Stimulated activated CD4-positive, alpha-beta T cell treated with anti-CD3 and anti-CD28 coated beads, Interleukin-1b, Interleukin-23, amount 100 ng/mL, for 48 hours (primary cell): ENCODE measurements around the gene HBQ1.
"Not testable (repeated sequence)": the region's sequence is repeated elsewhere in the genome, so short reads cannot be mapped to it uniquely, and the experiment has no call there.

Source experiments
- DNase-seq: peaks from one replicate; pipeline ENCODE4 v3.0.0-alpha.2; 2020

The HBQ1 gene

DNA sequence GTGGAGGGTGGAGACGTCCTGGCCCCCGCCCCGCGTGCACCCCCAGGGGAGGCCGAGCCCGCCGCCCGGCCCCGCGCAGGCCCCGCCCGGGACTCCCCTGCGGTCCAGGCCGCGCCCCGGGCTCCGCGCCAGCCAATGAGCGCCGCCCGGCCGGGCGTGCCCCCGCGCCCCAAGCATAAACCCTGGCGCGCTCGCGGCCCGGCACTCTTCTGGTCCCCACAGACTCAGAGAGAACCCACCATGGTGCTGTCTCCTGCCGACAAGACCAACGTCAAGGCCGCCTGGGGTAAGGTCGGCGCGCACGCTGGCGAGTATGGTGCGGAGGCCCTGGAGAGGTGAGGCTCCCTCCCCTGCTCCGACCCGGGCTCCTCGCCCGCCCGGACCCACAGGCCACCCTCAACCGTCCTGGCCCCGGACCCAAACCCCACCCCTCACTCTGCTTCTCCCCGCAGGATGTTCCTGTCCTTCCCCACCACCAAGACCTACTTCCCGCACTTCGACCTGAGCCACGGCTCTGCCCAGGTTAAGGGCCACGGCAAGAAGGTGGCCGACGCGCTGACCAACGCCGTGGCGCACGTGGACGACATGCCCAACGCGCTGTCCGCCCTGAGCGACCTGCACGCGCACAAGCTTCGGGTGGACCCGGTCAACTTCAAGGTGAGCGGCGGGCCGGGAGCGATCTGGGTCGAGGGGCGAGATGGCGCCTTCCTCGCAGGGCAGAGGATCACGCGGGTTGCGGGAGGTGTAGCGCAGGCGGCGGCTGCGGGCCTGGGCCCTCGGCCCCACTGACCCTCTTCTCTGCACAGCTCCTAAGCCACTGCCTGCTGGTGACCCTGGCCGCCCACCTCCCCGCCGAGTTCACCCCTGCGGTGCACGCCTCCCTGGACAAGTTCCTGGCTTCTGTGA, 3.5 kb upstream of the HBQ1 start, which contains the start of gene HBA1:
HBA1 (plus strand) TSS at position 204 of the 906 bp plus-strand sequence; CDS start at position 241, 37 bp downstream.
- DNase-seq: not testable (repeated sequence)

DNA sequence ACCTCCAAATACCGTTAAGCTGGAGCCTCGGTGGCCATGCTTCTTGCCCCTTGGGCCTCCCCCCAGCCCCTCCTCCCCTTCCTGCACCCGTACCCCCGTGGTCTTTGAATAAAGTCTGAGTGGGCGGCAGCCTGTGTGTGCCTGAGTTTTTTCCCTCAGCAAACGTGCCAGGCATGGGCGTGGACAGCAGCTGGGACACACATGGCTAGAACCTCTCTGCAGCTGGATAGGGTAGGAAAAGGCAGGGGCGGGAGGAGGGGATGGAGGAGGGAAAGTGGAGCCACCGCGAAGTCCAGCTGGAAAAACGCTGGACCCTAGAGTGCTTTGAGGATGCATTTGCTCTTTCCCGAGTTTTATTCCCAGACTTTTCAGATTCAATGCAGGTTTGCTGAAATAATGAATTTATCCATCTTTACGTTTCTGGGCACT, 2.9 kb upstream of the HBQ1 start:
- no peak for DNase-seq

DNA sequence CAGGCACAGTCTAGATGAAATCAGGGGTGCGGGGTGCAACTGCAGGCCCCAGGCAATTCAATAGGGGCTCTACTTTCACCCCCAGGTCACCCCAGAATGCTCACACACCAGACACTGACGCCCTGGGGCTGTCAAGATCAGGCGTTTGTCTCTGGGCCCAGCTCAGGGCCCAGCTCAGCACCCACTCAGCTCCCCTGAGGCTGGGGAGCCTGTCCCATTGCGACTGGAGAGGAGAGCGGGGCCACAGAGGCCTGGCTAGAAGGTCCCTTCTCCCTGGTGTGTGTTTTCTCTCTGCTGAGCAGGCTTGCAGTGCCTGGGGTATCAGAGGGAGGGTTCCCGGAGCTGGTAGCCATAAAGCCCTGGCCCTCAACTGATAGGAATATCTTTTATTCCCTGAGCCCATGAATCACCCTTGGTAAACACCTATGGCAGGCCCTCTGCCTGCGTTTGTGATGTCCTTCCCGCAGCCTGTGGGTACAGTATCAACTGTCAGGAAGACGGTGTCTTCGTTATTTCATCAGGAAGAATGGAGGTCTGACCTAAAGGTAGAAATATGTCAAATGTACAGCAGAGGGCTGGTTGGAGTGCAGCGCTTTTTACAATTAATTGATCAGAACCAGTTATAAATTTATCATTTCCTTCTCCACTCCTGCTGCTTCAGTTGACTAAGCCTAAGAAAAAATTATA, 2.1 kb upstream of the HBQ1 start:
- no peak for DNase-seq

DNA sequence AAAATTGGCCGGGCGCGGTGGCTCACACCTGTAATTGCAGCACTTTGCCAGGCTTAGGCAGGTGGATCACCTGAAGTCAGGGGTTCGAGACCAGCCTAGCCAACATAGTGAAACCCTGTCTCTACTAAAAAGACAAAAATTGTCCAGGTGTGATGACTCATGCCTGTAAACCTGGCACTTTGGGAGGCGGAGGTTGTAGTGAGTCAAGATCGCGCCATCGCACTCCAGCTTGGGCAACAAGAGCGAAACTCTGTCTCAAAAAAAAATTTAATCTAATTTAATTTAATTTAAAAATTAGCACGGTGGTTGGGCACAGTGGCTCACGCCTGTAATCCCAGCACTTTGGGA, 1.6 kb upstream of the HBQ1 start:
- no peak for DNase-seq

DNA sequence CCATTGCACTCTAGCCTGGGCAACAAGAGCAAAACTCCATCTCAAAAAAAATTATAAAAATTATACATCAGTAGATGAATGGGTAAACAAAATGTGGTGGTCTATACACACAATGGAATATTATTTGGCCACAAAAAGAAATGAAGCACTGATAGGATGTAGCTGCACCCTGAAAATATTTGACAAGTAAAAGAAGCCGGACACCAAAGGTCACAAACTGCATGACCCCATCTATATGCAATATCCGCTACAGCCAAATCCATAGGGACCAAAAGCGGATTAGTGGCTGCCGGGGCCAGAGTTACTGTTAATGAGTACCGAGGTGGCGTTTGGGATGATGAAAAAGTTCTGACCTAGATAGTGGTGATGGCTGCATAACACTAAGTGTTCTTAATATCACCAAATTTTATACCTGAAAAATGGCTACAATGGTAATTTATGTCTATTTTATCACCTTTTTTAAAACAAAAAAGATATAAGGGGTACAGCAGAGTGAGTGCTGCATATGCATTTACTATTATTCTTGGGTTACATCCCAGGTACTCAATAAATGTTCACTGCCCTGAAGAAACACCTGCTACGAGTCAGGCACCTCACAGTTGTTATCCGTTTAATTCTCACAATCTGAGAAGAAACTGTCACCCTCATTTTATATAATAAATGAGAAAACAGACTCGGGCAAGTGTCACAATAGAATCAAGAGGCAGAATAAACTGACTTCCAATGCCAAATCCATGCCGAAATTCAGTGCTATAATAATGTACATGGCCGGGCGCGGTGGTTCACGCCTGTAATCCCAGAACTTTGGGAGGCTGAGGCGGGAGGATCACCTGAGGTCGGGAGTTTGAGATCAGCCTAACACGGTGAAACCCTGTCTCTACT, 807 bp upstream of the HBQ1 start:
- no peak for DNase-seq

DNA sequence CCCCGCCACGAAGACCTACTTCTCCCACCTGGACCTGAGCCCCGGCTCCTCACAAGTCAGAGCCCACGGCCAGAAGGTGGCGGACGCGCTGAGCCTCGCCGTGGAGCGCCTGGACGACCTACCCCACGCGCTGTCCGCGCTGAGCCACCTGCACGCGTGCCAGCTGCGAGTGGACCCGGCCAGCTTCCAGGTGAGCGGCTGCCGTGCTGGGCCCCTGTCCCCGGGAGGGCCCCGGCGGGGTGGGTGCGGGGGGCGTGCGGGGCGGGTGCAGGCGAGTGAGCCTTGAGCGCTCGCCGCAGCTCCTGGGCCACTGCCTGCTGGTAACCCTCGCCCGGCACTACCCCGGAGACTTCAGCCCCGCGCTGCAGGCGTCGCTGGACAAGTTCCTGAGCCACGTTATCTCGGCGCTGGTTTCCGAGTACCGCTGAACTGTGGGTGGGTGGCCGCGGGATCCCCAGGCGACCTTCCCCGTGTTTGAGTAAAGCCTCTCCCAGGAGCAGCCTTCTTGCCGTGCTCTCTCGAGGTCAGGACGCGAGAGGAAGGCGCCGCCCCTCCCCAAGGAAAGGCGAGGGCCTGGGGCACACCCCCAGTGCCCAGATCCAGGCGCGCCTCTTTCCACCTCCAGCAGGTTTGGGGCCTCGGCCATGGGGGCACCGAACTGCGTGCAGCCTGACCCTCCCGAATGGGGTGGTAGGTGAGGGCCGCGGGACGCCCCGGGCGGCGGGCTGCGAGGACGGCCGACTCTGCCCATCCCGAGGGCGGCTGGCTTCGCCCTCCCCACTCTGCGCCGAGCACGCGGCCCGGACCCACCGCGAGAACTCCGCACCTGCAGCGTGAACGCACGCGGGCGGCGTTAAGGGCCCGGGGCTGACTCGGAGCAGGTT, 664 bp downstream of the HBQ1 start:
- peak; percentile 86 for DNase-seq

DNA sequence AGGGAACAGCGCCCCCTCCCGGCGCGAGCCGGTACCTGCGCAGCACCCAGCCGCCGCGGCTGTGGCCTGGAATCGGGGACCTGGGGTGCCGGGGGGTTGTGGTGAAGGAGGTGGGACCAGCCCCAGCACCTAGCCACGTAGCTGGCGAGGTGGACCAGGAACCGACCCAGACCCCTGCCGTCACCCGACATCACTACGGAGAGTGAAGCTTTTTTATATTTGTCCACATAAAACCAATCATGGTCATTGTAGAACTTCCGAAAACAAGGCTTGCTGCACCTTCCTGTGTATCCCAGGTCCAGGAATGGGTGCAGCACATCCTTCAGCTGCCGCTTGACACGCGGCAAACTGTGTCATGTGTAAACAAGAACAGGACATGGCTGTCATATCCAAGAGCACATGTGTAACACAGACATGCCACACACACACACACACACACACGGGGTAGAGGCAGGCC, 1.3 kb downstream of the HBQ1 start:
- no peak for DNase-seq

DNA sequence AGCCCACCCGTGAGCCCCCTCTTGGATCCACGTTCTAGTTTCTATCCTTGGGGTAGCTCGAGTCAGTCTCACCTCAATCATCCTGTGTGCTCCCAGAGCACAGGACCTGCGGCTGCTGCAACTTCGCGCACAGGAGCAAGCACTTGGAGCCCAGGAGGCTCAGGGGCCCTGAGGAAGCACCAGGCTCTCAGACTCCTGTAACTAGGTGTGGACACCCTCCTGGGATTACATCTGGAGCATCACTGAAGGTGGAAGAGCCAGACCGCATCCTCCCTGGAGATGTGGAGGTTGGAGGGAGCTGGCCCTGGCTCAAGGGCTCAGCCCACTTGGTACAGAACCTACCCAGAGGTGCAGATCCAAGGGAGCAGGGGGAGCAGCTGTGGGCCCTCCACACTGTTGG, 2.7 kb downstream of the HBQ1 start:
- DNase-seq: no peak

DNA sequence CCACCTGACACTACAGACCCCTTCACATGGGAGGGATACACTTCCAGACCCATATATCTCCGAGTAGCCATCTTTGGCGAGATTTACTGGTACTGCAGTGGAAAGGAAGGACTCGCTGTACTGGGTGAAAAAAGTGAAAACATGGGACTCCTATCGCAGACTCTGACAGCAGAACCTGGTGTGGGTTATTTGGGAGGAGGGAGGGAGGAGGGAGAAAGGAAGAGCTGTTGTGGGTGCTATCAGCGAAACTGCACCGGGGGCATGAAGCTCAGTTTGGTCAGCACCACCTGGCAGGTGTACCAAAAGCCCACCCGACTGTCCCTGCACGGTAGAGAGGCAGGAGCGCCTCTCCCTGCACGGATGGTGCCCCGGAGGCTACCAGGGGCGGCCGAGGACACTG, 5.0 kb downstream of the HBQ1 start:
- DNase-seq: no peak

DNA sequence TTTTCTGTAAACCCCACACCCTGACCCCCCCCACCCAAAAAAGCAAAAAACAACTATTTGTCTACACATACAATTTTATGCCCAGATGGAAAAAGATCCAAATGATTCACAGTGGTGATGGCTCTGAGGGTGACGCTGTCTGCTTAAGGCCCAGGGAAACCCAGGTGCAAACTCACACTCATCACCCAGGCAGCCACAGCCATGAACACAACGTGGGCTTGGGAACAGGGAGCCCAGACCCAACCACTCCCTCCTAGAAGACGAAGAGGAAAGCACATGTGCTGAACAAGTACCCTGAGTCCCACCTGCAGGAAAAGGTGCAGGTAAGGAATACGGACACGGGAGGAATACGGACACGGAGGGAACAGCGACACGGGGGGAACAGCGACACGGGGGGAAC, 5.4 kb downstream of the HBQ1 start:
- no peak for DNase-seq

DNA sequence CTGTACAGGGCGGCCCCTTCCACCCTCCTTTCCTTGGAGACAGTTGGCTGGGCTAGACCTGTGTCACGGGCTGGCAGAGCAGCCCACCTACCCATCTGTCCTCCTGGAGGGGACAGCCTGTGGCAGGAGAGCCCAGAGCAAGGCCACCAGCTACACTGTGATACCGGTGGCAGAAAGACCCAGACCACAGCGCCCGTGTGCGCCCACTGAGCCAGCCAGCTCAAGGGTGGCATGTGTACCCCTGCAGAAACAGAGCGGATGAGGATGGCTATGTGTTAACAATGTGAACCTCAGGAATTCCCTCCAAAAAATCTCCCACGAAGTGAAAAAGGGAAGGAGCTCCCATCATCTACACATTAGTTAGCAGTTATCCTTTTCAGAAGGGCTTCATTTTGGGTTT, 7.1 kb downstream of the HBQ1 start:
- DNase-seq: no peak

DNA sequence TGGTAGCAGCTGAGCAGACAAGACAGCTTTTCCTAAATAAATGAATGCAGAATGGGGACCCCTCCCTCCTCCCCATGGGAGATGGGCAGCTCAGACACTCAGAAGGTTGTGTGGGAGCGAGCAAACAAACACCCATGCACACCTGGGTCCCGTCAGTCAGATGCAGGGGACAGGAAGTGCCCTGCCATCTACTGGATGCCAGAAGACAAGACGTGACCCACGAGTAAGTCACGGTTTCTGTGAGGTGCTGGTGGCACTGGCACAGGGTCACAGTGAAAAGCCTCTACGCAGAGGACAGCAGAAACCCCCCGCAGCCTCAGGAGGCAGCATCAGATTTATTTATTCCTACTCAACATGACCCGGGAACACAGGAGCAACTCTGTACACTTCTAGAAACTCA, 8.4 kb downstream of the HBQ1 start:
- DNase-seq: peak; percentile 23

DNA sequence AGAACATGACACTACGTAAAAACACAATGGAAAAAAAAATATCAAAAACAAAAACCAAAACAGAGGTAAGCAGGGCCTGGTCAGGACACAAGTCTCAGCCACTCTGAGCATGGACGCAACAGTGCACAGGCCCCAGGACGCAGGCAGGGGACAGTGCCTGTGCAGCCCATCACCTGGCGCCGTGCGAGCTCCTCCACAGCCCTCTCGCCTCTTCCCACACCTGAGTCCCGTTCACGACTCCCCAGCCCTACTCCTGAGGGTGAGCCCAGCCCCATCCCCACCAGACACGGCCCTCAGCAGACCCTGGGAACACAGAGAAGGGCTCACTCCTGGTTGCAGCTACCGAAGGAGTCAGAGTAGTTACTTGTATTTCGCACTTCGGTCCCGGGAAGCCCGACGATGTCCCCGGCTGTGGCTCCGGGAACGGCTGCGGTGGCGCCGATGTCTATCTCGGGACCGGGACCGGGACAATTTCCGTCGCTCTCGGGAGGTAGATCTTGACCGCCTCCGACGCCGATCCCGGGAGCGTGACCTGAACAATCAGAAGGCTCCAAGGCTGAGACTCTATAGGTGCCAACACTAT, 9.4 kb downstream of the HBQ1 start:
- no peak for DNase-seq

DNA sequence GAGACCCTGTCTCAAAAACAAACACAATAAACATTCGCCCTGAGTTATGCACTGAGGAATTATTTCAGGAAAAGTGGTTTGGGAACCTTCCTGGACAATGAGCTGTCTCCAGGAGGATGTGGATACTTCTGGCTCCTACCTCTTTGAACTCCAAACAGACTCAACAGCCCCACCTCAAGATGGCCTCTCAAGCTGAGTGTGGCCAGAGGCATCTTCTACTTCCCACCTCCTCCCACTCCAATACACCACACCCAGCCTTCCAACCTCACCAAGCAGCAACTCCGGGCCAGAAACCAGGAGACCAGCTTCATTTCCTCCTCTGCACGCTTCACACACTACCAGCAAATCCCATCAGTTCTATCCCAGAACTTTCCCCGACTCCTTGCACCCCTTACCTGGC, 11.6 kb downstream of the HBQ1 start:
- no peak for DNase-seq

DNA sequence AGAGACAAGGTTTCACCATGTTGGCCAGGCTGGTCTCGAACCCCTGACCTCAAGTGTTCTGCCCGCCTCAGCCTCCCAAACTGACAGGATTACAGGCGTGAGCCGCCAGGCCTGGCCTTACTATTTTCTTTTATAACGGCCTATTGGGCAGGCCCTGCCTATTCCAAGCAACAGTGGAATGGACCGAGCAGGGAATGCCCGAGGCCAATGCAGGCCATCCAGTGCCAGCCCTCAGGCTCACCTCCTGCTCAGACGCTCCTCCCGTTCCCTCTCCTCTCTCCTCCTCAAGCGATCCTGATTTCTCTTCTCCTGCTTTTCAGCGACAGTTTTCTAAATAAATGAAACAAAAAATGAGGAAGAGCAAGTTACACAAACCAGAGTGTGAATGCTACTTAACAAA, 12.4 kb downstream of the HBQ1 start:
- no peak for DNase-seq

DNA sequence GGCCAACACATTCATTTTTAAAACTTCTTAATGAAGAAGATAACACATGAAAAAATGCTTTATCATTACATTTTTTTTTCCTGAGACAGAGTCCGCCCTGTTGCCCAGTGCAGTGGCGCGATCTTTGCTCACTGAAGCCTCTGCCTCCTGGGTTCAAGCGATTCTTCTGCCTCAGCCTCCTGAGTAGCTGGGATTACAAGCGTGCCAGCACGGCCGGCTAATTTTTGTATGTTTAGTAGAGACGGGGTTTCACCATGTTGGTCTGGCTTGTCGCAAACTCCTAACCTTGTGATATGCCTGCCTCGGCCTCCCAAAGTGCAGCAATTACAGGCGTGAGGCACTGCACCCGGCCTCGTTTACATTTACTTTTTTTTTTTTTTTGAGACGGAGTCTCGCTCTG, 13.2 kb downstream of the HBQ1 start:
- DNase-seq: no peak

DNA sequence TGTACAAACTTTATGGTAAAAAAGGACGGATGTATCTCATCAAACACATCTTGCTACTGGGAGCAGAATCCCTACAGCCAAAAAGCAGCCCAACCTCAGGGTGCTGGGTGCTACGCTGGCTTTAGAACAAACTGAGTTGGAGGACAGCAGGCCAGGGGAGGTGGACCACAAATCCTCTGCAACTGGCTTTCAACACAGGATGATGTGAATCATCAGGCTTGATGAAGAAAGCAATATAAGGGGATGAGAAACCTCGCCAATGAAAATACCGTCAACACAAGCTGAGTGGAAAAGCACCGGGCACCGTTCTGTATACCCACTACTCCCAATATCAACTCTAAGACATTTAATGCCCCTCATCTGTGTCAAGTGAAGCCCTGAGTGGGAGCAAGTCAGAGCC, 14.3 kb downstream of the HBQ1 start:
- DNase-seq: no peak

DNA sequence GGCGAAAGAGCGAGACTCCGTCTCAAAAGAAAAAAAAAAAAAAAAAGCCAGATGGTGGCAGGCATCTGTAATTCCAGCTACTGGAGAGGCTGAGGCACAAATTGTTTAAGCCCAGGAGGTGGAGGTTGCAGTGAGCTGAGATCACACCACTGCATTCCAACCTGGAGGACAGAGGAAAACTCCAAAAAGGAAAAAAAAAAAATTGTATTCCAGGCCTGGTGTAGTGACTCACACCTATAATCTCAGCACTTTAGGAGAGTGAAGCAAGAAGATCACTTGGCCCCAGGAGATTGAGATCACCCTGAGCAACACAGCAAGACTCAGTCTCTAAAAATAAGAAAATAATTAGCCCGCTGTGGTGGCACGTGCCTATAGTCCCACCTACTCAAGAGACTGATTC, 20.1 kb downstream of the HBQ1 start:
- DNase-seq: no peak

DNA sequence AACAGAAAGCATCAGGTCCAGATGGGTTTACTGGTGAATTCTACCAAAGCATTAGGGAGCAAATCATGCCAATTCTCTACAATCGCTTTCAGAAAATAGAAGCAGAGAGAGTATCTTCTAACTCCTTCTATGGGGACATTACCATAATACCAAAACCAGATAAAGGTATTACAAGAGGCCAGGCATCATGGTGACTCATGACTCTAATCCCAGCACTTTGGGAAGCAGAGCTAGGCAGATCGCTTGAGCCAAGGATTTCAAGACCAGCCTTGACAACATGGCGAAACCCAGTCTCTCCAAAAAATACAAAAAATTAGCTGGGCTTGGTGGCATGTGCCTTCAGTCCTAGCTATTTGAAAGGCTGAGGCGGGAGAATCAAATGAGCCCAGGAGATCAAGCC, 23.0 kb downstream of the HBQ1 start:
- DNase-seq: no peak

DNA sequence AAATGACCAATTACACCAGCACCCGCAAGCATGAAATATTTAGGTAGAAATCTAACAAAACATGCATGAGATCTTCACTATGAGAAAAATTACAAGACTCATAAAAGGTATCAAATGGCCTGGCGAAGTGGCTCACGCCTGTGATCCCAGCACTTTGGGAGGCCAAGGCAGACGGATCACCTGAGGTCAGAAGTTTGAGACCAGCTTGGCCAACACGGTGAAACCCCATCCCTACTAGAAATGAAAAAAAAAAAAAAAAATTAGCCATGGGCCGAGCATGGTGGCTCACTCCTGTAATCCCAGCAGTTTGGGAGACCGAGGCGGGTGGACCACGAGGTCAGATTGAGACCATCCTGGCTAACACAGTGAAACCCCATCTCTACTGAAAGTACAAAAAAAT, 23.8 kb downstream of the HBQ1 start:
- DNase-seq: not testable (repeated sequence)

DNA sequence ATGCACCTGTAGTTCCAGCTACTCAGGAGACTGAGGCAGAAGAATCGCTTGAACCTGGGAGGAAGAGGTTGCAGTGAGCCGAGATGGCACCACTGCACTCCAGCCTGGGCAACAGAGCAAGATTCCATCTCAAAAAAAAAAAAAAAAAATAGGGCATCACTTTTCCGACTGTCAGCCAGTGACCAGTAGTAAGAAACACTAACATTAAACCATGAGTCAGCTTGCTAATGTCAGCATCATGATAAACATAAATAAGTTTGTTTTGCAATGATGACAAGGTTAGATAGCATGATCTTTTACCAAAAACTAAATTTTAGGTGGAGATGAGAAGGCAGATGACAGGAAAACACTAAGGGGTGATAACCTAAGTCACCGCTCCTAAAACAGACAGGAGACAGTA, 29.1 kb downstream of the HBQ1 start:
- DNase-seq: not testable (repeated sequence)
